Measurements from ENCODE around the gene DNAJC15.

DNAJC15 gene

GRCh38 chr13:43086181-43086580 is 62.8 kb downstream of the DNAJC15 start:
- no peak for DNase-seq (ENCODE audit: low read depth)

GRCh38 chr13:43088093-43088511 is 64.7 kb downstream of the DNAJC15 start:
- no peak for DNase-seq (ENCODE audit: low read depth)

GRCh38 chr13:43089912-43090498 is 66.6 kb downstream of the DNAJC15 start:
- DNase-seq (ENCODE audit: low read depth), result no peak

GRCh38 chr13:43094901-43095300 is 71.5 kb downstream of the DNAJC15 start:
- no peak for DNase-seq (ENCODE audit: low read depth)

GRCh38 chr13:43095771-43096719 is 72.7 kb downstream of the DNAJC15 start:
- DNase-seq (ENCODE audit: low read depth), result no peak

GRCh38 chr13:43100667-43101066 is 77.3 kb downstream of the DNAJC15 start:
- no peak for DNase-seq (ENCODE audit: low read depth)

GRCh38 chr13:43102304-43102703 is 78.9 kb downstream of the DNAJC15 start:
- DNase-seq (ENCODE audit: low read depth), result no peak

- no peak for DNase-seq (ENCODE audit: low read depth)
These were observed 84.4 kb downstream of the DNAJC15 start for GRCh38 chr13:43107780-43108179.

- DNase-seq (ENCODE audit: low read depth), result no peak
These were observed 86.7 kb downstream of the DNAJC15 start for GRCh38 chr13:43110036-43110435.

- no peak for DNase-seq (ENCODE audit: low read depth)
These were observed 87.3 kb downstream of the DNAJC15 start for GRCh38 chr13:43110658-43111057.

- no peak for DNase-seq (ENCODE audit: low read depth)
These were observed 88.4 kb downstream of the DNAJC15 start for GRCh38 chr13:43111559-43112400.

GRCh38 chr13:43113603-43114002 is 90.2 kb downstream of the DNAJC15 start:
- DNase-seq (ENCODE audit: low read depth), result no peak

- no peak for DNase-seq (ENCODE audit: low read depth)
These were observed 91.1 kb downstream of the DNAJC15 start for GRCh38 chr13:43114504-43114903.

- no peak for DNase-seq (ENCODE audit: low read depth)
These were observed 91.8 kb downstream of the DNAJC15 start for GRCh38 chr13:43115141-43115540.

GRCh38 chr13:43116242-43116641 is 92.9 kb downstream of the DNAJC15 start:
- no peak for DNase-seq (ENCODE audit: low read depth)

GRCh38 chr13:43118521-43118920 is 95.1 kb downstream of the DNAJC15 start:
- DNase-seq (ENCODE audit: low read depth), result no peak

GRCh38 chr13:43119206-43119605 is 95.8 kb downstream of the DNAJC15 start:
- no peak for DNase-seq (ENCODE audit: low read depth)

GRCh38 chr13:43122791-43123190 is 99.4 kb downstream of the DNAJC15 start:
- DNase-seq (ENCODE audit: low read depth), result no peak

GRCh38 chr13:43123856-43124255 is 100.5 kb downstream of the DNAJC15 start:
- no peak for DNase-seq (ENCODE audit: low read depth)

- no peak for DNase-seq (ENCODE audit: low read depth)
These were observed 101.1 kb downstream of the DNAJC15 start for GRCh38 chr13:43124490-43124889.

- no peak for DNase-seq (ENCODE audit: low read depth)
These were observed 103.0 kb downstream of the DNAJC15 start for GRCh38 chr13:43126420-43126819.

GRCh38 chr13:43127103-43127798 is 103.9 kb downstream of the DNAJC15 start:
- no peak for DNase-seq (ENCODE audit: low read depth)
